Measurements from ENCODE around the gene FAM32A. TPM values are rescaled to one million over a fixed set of nuclear protein-coding genes. Genes with fewer than 3 reads are reported as not detected.

The FAM32A gene
- total and polyA plus RNA-seq, 2 donors (not counting 1 experiment from before 2014, with no cell fraction given) = 106 to 141 TPM

DNA sequence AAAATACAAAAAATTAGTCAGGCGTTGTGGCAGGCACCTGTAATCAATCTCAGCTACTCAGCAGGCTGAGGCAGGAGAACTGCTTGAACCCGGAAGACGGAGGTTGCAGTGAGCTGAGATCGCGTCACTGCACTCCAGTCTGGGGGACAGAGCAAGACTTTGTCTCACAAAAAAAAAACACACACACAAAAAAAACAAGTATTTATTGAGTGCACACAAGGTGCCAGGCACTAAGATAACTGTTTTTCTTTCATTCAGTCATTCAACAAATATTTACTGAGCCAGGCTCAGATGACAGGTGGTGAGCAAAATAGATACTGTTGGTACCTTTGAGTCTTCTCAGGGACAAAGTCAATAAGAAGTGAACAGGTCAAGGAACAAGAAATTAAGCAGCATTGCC lies 18.2 kb upstream of the FAM32A start:
- Histone ChIP-seq H3K9me3 (ENCODE audit: control insufficient read depth, insufficient read depth, low read depth, low read length) (no peaks in the 10 kb centered on the region), H3K27ac (ENCODE audit: insufficient read depth, low read length) (no peak overlapping the region), H3K27me3 (ENCODE audit: control insufficient read depth, insufficient read depth, low read length) (no peaks in the 10 kb centered on the region), H3K9ac (ENCODE audit: insufficient read depth, low read length) (no peak overlapping the region), H3K4me3 (replicated peaks in 1 of 4; ENCODE audit: control extremely low read depth in 1 of 4, insufficient read depth in 1 of 4, low read depth in 3 of 4, low read length in 4 of 4) (no peak overlapping the region), H3K79me2 (ENCODE audit: control insufficient read depth, insufficient read depth, low read length) (no peaks in the 10 kb centered on the region), H3K4me2 (ENCODE audit: extremely low read depth, insufficient read depth, low read length) (no peak overlapping the region), H3K4me1 (ENCODE audit: control insufficient read depth, extremely low read depth, insufficient read depth, low read length) (no peaks in the 10 kb centered on the region), H3K36me3 (ENCODE audit: control insufficient read depth, insufficient read depth, low read length) (no peaks in the 10 kb centered on the region), H2AFZ (ENCODE audit: low read length) (no peak overlapping the region), H4K20me1 (ENCODE audit: control insufficient read depth, extremely low read depth, insufficient read depth, low read length) (no peaks in the 10 kb centered on the region)
- DNase-seq (ENCODE audit: low read depth in 2 of 2) = no peak
- TF ChIP-seq, protein P1, sequence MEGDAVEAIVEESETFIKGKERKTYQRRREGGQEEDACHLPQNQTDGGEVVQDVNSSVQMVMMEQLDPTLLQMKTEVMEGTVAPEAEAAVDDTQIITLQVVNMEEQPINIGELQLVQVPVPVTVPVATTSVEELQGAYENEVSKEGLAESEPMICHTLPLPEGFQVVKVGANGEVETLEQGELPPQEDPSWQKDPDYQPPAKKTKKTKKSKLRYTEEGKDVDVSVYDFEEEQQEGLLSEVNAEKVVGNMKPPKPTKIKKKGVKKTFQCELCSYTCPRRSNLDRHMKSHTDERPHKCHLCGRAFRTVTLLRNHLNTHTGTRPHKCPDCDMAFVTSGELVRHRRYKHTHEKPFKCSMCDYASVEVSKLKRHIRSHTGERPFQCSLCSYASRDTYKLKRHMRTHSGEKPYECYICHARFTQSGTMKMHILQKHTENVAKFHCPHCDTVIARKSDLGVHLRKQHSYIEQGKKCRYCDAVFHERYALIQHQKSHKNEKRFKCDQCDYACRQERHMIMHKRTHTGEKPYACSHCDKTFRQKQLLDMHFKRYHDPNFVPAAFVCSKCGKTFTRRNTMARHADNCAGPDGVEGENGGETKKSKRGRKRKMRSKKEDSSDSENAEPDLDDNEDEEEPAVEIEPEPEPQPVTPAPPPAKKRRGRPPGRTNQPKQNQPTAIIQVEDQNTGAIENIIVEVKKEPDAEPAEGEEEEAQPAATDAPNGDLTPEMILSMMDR (conservative IDR thresholded peaks at IDR 0.05 in 1 of 2, IDR thresholded peaks at IDR 0.05 in 1 of 2; ENCODE audit: low read depth in 1 of 2, low read length in 2 of 2) = no peak
- no peak for TF ChIP-seq EZH2 (IDR thresholded peaks at IDR 0.05; ENCODE audit: low read length, missing control alignments)

DNA sequence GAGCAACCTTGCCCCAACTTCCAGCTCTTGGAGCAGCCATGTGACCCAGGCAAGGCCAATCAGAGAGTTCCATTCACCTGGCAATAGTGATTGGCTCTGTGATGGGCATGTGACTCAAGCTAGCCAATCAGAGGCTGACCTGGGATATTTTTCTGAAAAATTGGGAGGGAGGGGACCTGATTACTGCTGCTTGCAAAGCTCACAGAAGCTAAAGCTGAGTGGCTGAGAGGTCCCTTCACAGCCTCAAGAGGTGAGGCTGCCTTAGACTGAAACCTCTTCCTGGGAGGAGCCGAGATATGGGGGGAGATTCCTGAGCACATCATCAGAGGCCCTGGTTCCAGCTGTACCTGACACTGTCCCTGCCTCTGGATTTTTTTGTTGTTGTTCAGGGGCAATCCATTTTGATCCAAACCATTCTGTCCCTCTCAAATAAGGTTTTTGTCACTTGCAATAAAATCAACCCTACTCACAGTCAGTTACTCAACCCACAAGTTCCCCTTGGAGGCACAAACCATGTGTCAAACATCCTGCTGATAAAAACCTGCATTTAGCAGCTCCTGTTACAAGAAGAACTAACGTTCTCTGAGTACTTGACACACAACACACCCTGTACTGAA lies 16.6 kb upstream of the FAM32A start:
- Histone ChIP-seq H3K27me3 (ENCODE audit: control insufficient read depth, insufficient read depth, low read length) (peaks cover 3% of the 10 kb centered on the region), H3K27ac (ENCODE audit: insufficient read depth, low read length) (no peak overlapping the region), H3K9ac (ENCODE audit: insufficient read depth, low read length) (no peak overlapping the region), H3K4me2 (ENCODE audit: extremely low read depth, insufficient read depth, low read length) (no peak overlapping the region), H3K36me3 (ENCODE audit: control insufficient read depth, insufficient read depth, low read length) (no peaks in the 10 kb centered on the region), H3K4me3 (replicated peaks in 1 of 4; ENCODE audit: control extremely low read depth in 1 of 4, insufficient read depth in 1 of 4, low read depth in 3 of 4, low read length in 4 of 4) (no peak overlapping the region), H2AFZ (ENCODE audit: low read length) (no peak overlapping the region), H3K9me3 (ENCODE audit: control insufficient read depth, insufficient read depth, low read depth, low read length) (no peaks in the 10 kb centered on the region), H3K79me2 (ENCODE audit: control insufficient read depth, insufficient read depth, low read length) (no peaks in the 10 kb centered on the region), H4K20me1 (ENCODE audit: control insufficient read depth, extremely low read depth, insufficient read depth, low read length) (no peaks in the 10 kb centered on the region), H3K4me1 (ENCODE audit: control insufficient read depth, extremely low read depth, insufficient read depth, low read length) (no peaks in the 10 kb centered on the region)
- DNase-seq (ENCODE audit: low read depth in 2 of 2) = peak in 1 of 2 donors; percentile 28
- TF ChIP-seq, protein P1 (conservative IDR thresholded peaks at IDR 0.05 in 1 of 2, IDR thresholded peaks at IDR 0.05 in 1 of 2; ENCODE audit: low read depth in 1 of 2, low read length in 2 of 2) = no peak
- TF ChIP-seq EZH2 (IDR thresholded peaks at IDR 0.05; ENCODE audit: low read length, missing control alignments) = no peak

DNA sequence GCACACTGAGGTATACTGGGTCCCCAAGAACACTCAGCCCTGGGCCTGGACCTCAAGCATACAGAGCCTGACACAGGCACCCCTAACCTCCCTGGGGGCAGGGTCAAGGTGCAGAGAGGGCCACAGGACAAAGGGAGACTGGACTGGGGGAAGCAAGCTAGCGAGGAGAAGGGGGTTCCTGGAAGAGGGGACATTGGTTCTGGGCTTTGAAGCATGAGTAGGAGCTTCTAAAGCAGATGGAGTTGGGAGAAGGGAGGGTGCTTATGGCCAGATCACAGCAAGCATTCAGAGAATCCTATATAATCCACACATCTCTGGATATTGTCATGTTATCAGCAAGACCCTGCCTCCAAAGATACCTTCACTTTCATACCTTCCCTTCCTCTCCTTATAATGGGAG lies 15.1 kb upstream of the FAM32A start:
- no peak for DNase-seq (ENCODE audit: low read depth in 2 of 2)
- Histone ChIP-seq H3K4me3 (replicated peaks in 1 of 4; ENCODE audit: control extremely low read depth in 1 of 4, insufficient read depth in 1 of 4, low read depth in 3 of 4, low read length in 4 of 4) (no peak overlapping the region), H3K4me1 (ENCODE audit: control insufficient read depth, extremely low read depth, insufficient read depth, low read length) (no peaks in the 10 kb centered on the region), H4K20me1 (ENCODE audit: control insufficient read depth, extremely low read depth, insufficient read depth, low read length) (no peaks in the 10 kb centered on the region), H3K9me3 (ENCODE audit: control insufficient read depth, insufficient read depth, low read depth, low read length) (no peaks in the 10 kb centered on the region), H3K27ac (ENCODE audit: insufficient read depth, low read length) (no peak overlapping the region), H3K9ac (ENCODE audit: insufficient read depth, low read length) (no peak overlapping the region), H3K36me3 (ENCODE audit: control insufficient read depth, insufficient read depth, low read length) (no peaks in the 10 kb centered on the region), H2AFZ (ENCODE audit: low read length) (no peak overlapping the region), H3K27me3 (ENCODE audit: control insufficient read depth, insufficient read depth, low read length) (peaks cover 3% of the 10 kb centered on the region), H3K79me2 (ENCODE audit: control insufficient read depth, insufficient read depth, low read length) (no peaks in the 10 kb centered on the region), H3K4me2 (ENCODE audit: extremely low read depth, insufficient read depth, low read length) (no peak overlapping the region)
- TF ChIP-seq EZH2 (IDR thresholded peaks at IDR 0.05; ENCODE audit: low read length, missing control alignments) = no peak
- TF ChIP-seq, protein P1 (conservative IDR thresholded peaks at IDR 0.05 in 1 of 2, IDR thresholded peaks at IDR 0.05 in 1 of 2; ENCODE audit: low read depth in 1 of 2, low read length in 2 of 2) = no peak
